K562 (cell line): ENCODE results near the gene NDUFV2. TPM values are rescaled to one million over a fixed set of nuclear protein-coding genes. Genes with fewer than 3 reads are reported as not detected.

ENCODE experiments used
- ATAC-seq: fragments of 200-7000 bp; cut with Tn5 transposase; 3 replicates; pipeline ENCODE4 v1.9.1; 2020; ENCODE audit warnings: moderate library complexity
- BruUV-seq: library from RNA; stranded (reverse); fragments of 400-500 nt; replicated peaks from 2 replicates; lab custom pipeline; 2021; lab: Mats Ljungman, UMichigan
- CTCF ChIA-PET: fragments of 300-600 bp; formaldehyde crosslinking; extraction: SDS; loops from one replicate; lab custom pipeline; 2021; ENCODE audit warnings: low intra/inter-chr PET ratio; lab: Yijun Ruan, JAX
- POLR2A ChIA-PET: fragments of 300-600, 350-650 bp; sonication (Branson Sonifier 250); formaldehyde crosslinking; extraction: SDS; loops from one replicate; lab custom pipeline; 2021; ENCODE audit warnings: antibody characterized with exemption, inconsistent platforms; lab: Yijun Ruan, JAX
- DNase-seq, 4 experiments: peaks; one replicate each; pipeline versions ENCODE4 v3.0.0 to v3.0.0-alpha.2; 2011 to 2018; ENCODE audit warnings: low spot score in 3 of 4, mixed read lengths in 3 of 4; ENCODE audit errors: extremely low read depth in 1 of 4
- FAIRE-seq: peaks from 2 replicates; lab custom pipeline; 2011; peaks lifted over from hg19 to GRCh38; lab: Jason Lieb, UNC
- H2AFZ ChIP-seq: 2 replicates; pipeline ENCODE4 v1.6.0; 2011; ENCODE audit warnings: low read depth, low read length, control low read depth, inconsistent platforms
- H3K27ac ChIP-seq: fragments of 200-600 bp; 3 replicates; pipeline ENCODE4 v1.8.0; 2011; ENCODE audit warnings: low read depth, mild to moderate bottlenecking, control low read depth, inconsistent platforms, low read length, moderate library complexity, mixed read lengths; ENCODE audit errors: extremely low read depth
- H3K27me3 ChIP-seq, 2 experiments: fragments of 300-600 bp in 1 of 2; 2 replicates in 1 of 2; 3 replicates in 1 of 2; pipeline versions ENCODE4 v1.6.0 to v1.8.0; 2011; ENCODE audit warnings: inconsistent platforms in 2 of 2, low read length in 2 of 2, mild to moderate bottlenecking in 1 of 2, mixed read lengths in 1 of 2, moderate library complexity in 1 of 2; ENCODE audit not compliant: control insufficient read depth in 2 of 2, insufficient read depth in 2 of 2
- H3K36me3 ChIP-seq: fragments of 300-600 bp; 3 replicates; pipeline ENCODE4 v1.8.0; 2011; ENCODE audit warnings: mild to moderate bottlenecking, low read length, inconsistent platforms; ENCODE audit not compliant: control insufficient read depth, insufficient read depth
- H3K4me1 ChIP-seq, 2 experiments: fragments of 200-600 bp in 1 of 2; replicated peaks in 1 of 2; 2 replicates in 1 of 2; 3 replicates in 1 of 2; pipeline versions ENCODE4 v1.5.1 to v1.8.0; 2011; ENCODE audit warnings: inconsistent platforms in 2 of 2, low read length in 2 of 2, mild to moderate bottlenecking in 1 of 2, mixed read lengths in 1 of 2, moderate library complexity in 1 of 2; ENCODE audit not compliant: control insufficient read depth in 2 of 2, insufficient read depth in 2 of 2
- H3K4me2 ChIP-seq: 2 replicates; pipeline ENCODE4 v1.6.1; 2011; ENCODE audit warnings: low read length, control low read depth, inconsistent platforms, mixed read lengths; ENCODE audit not compliant: insufficient read depth
- H3K4me3 ChIP-seq: fragments of 200-600 bp; sonication (generic), shearing (Covaris generic); 2 replicates; pipeline ENCODE4 v1.5.1; 2016; ENCODE audit warnings: control low read depth, inconsistent platforms
- H3K79me2 ChIP-seq: fragments of 200-600 bp; 3 replicates; pipeline ENCODE4 v1.8.0; 2011; ENCODE audit warnings: low read length, inconsistent platforms; ENCODE audit not compliant: control insufficient read depth, insufficient read depth
- H3K9ac ChIP-seq, 2 experiments: 2 replicates each; pipeline versions ENCODE4 v1.6.0 to v1.6.1; 2011; ENCODE audit warnings: low read depth in 2 of 2, low read length in 2 of 2, control low read depth in 1 of 2, inconsistent platforms in 1 of 2, mild to moderate bottlenecking in 1 of 2, mixed read lengths in 1 of 2; ENCODE audit not compliant: insufficient read depth in 1 of 2
- H3K9me1 ChIP-seq: one replicate; pipeline ENCODE4 v1.6.0; 2011; ENCODE audit warnings: inconsistent platforms, mild to moderate bottlenecking, low read length, moderate library complexity; ENCODE audit not compliant: control insufficient read depth, insufficient read depth
- H3K9me3 ChIP-seq: replicated peaks from 2 replicates; pipeline ENCODE4 v1.5.1; 2011; ENCODE audit warnings: low read depth, low read length, inconsistent platforms; ENCODE audit not compliant: control insufficient read depth, insufficient read depth
- H4K20me1 ChIP-seq: replicated peaks from 2 replicates; pipeline ENCODE4 v1.6.1; 2011; ENCODE audit warnings: low read length, inconsistent platforms, mixed read lengths; ENCODE audit not compliant: control insufficient read depth, insufficient read depth
- BRF1 ChIP-seq: IDR thresholded peaks from 3 replicates; pipeline ENCODE4 v1.6.1; 2011; ENCODE audit warnings: borderline replicate concordance, mild to moderate bottlenecking; ENCODE audit not compliant: insufficient read length; ENCODE audit errors: extremely low read depth
- HMBOX1 ChIP-seq: sonication (generic); IDR thresholded peaks from 2 replicates; pipeline ENCODE4 v1.6.1; 2016
- NR2C2 ChIP-seq, 2 experiments: fragments of 200-800 bp in 1 of 2; sonication (Bioruptor generic) in 1 of 2; sonication (generic) in 1 of 2; formaldehyde crosslinking in 1 of 2; IDR thresholded peaks; 2 replicates each; pipeline versions ENCODE4 v1.6.1 to v1.8.0; 2016 to 2022; ENCODE audit warnings: mild to moderate bottlenecking in 1 of 2, missing compliant biosample characterization in 1 of 2, missing genetic modification characterization in 1 of 2, missing genetic modification reagents in 1 of 2
- RBM25 ChIP-seq: fragments of 200-400 bp; formaldehyde crosslinking; IDR thresholded peaks from 2 replicates; pipeline ENCODE4 v1.6.1; 2018; ENCODE audit warnings: low read length, low read depth, moderate library complexity; ENCODE audit not compliant: severe bottlenecking
- SMAD2 ChIP-seq: fragments of 150-350 bp; IDR thresholded peaks from 2 replicates; pipeline ENCODE4 v1.6.1; 2014; ENCODE audit warnings: low read depth, mild to moderate bottlenecking, low read length
- ZNF263 ChIP-seq: sonication (generic); formaldehyde crosslinking; IDR thresholded peaks from 2 replicates; pipeline ENCODE4 v1.8.0; 2022; ENCODE audit warnings: mild to moderate bottlenecking, missing genetic modification reagents, borderline replicate concordance
- WGBS: fragments of 100-300 bp; shearing (Covaris generic); methylation state at CpG from one replicate; pipeline ENCODE4 v1.1.6; 2016; ENCODE audit warnings: low coverage, mixed read lengths; ENCODE audit not compliant: insufficient coverage; ENCODE audit errors: missing lambda C conversion rate; 5-methylcytosine and 5-hydroxymethylcytosine counted together
- in situ Hi-C: fragments of 300-500 bp; cut with MboI; formaldehyde crosslinking; loops from 4 replicates; pipeline ENCODE4 v1.15.0; 2018; ENCODE audit warnings: inconsistent platforms, mixed read lengths
- intact Hi-C: fragments of 100-400 bp; cut with micrococcal nuclease; formaldehyde crosslinking; loops from 2 replicates; pipeline ENCODE4 v1.14.2; 2022
- polyA plus RNA-seq, 8 experiments: library from polyadenylated mRNA; depleted of rRNA in 4 of 8; stranded (reverse) in 5 of 8; unstranded in 3 of 8; fragments of >200 nt; fragmentation: Nextera tagmentation in 2 of 8; fragmentation: Illumina TruSeq in 1 of 8; extraction: Ambion mirVana in 2 of 8; extraction: Trizol in 1 of 8; gene quantifications; 2 replicates each; pipeline versions ENCODE4 v1.2.1 to v1.2.3, GENCODE V29; 2011 to 2014; ENCODE audit warnings: inconsistent platforms in 1 of 8, missing spikeins in 1 of 8
- total RNA-seq, 7 experiments: library from RNA; depleted of rRNA in 6 of 7; stranded (reverse); fragments of >200 nt in 6 of 7; fragmentation: Illumina TruSeq in 2 of 7; extraction: Trizol in 2 of 7; gene quantifications; 2 replicates each; pipeline versions ENCODE4 v1.2.1 to v1.2.3, GENCODE V29; 2011 to 2021; ENCODE audit warnings: low replicate concordance in 1 of 7

Gene NDUFV2
- total and polyA plus RNA-seq, 9 of the 15 experiments (the other 6 are each of a cell fraction or from before 2014, with no cell fraction given), result 213 to 550 (median 384) TPM

DNA sequence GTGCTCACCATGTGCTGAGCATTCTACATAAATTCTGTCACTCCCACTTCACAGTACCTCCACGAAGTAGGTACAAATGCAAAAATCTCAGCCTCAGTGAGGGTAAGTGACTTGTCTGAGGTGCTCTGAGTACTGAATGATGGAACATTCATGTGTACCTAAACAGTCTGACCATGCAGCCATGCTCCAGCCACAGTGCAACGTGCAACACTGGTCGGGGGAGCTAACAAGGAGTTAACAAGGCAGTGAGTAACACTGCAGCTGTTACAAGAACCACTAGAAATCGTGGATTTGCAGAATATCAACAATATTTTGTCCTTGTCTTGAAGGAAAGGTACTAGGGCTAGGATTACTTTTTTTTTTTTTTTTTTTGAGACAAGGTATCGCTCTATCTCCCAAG lies 36.6 kb upstream of the NDUFV2 start (continued):
- no peak for TF ChIP-seq HMBOX1
- TF ChIP-seq RBM25, result no peak
- no peak for TF ChIP-seq NR2C2 (CRISPR knock-in tag; IDR thresholded peaks at IDR 0.05)
- no peak for TF ChIP-seq NR2C2 (tag; IDR thresholded peaks at IDR 0.05)
- no peak for TF ChIP-seq BRF1
- no peak for TF ChIP-seq SMAD2

DNA sequence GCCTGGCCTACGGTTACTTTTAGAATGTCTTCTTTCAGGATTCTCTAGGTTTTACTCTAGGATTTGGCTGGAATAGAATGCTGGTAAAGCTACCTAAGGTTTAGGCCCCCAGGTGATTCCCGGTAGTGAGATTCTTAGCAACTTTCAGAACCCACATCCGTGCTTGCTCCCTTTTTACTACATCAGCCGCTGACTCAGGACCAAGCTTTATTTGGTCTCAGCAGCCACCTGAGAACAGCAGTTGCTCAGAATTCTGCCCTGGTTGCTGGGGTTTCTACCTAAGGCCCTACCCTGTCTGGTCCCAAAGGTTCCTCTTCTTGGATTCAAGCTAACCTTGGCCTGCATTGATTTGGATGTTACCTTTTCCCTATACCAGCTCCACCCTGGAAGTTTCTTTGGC lies 36.1 kb upstream of the NDUFV2 start:
- no peak overlapping the region for H3K4me2 ChIP-seq
- no peak; the same call in 2 of the 3 replicates for ATAC-seq
- BruUV-seq, result no TSS peak
- in situ Hi-C loops, result no loop called here
- peak overlapping the region; percentile 60 for H2AFZ ChIP-seq
- intact Hi-C loops, result no loop called here
- H4K20me1 ChIP-seq, result no peaks in the 10 kb centered on the region
- H3K79me2 ChIP-seq, result no peaks in the 10 kb centered on the region
- no peaks in the 10 kb centered on the region for H3K9me3 ChIP-seq
- peak in 1 of 4 experiments; percentile 5 for DNase-seq
- H3K4me1 ChIP-seq, result peaks cover 3 to 10% of the 10 kb centered on the region in 2 experiments; a peak in 3 of 5 replicates
- no peak for FAIRE-seq
- CTCF ChIA-PET, result no interaction called here
- POLR2A ChIA-PET, result interaction anchor here (0.6 to 1.5 kb wide), 4 partner anchors 8 to 268 kb away, joined by 3 to 7 read pairs (median 5); partner anchors contain the start of gene TWSG1
- no peaks in the 10 kb centered on the region for H3K36me3 ChIP-seq
- 71% methylated on average over 4 of the region's 4 CpGs for WGBS
- TF ChIP-seq ZNF263 (CRISPR knock-in tag), result no peak
- no peak overlapping the region for H3K27ac ChIP-seq
- no peaks in the 10 kb centered on the region for H3K9me1 ChIP-seq
- no peaks in the 10 kb centered on the region for H3K27me3 ChIP-seq
- no peak overlapping the region for H3K9ac ChIP-seq
- H3K4me3 ChIP-seq, result no peak overlapping the region
